Measurements from ENCODE around the gene DMRT3. TPM values are rescaled to one million over a fixed set of nuclear protein-coding genes. Genes with fewer than 3 reads are reported as not detected.

The DMRT3 gene
- total and polyA plus RNA-seq, 2 donors: 0.05 to 0.21 TPM

DNA sequence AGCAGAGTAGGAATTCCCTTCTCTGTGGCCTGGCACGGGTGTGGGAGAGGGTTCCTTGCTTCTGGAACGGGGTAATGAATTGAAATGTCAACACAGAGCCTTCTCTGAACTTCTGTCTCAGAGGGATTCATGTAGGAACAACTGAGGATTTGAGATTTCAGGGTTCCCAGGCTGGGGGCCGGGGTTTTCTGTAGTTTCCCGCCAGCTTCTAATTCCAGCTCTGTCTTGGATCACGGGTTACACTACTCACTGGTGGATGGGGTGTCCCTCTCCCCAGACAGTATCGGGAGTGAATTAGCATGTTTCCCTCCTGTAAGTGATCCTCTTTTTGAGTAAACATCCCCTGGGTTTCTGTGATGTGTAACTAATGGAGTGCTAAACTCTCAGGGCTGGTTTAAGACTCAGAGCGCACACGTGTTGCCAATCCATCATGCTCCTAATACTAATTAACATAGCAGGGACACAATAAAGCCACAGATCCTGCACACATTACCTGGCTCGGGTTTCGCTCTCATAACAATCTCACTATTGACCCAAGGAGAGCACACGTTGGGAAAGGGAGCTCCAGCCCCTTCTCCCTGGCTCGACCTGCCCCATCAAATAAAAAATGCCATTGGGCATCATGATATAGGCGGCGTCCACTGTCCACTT, 55.6 kb downstream of the DMRT3 start:
- H3K36me3 ChIP-seq (ENCODE audit: control insufficient read depth in 2 of 2, insufficient read depth in 2 of 2, low read length in 1 of 2): no peaks in the 10 kb centered on the region
- H3K9me3 ChIP-seq (ENCODE audit: control insufficient read depth in 2 of 2, insufficient read depth in 1 of 2, low read length in 1 of 2): no peaks in the 10 kb centered on the region
- no peak for DNase-seq (ENCODE audit: low read depth in 6 of 9, low spot score in 9 of 9)
- no peak overlapping the region for H3K27ac ChIP-seq (ENCODE audit: low read depth in 1 of 2, low read length in 1 of 2)
- no peaks in the 10 kb centered on the region for H3K27me3 ChIP-seq (ENCODE audit: control insufficient read depth in 2 of 2, insufficient read depth in 1 of 2, low read length in 1 of 2)
- no peak overlapping the region for H3K4me3 ChIP-seq (ENCODE audit: low read length in 2 of 2)
- WGBS: 84% methylated on average over 14 of the region's 14 CpGs
- H3K4me1 ChIP-seq (ENCODE audit: control insufficient read depth in 2 of 2, insufficient read depth in 2 of 2, low read length in 2 of 2): no peaks in the 10 kb centered on the region

DNA sequence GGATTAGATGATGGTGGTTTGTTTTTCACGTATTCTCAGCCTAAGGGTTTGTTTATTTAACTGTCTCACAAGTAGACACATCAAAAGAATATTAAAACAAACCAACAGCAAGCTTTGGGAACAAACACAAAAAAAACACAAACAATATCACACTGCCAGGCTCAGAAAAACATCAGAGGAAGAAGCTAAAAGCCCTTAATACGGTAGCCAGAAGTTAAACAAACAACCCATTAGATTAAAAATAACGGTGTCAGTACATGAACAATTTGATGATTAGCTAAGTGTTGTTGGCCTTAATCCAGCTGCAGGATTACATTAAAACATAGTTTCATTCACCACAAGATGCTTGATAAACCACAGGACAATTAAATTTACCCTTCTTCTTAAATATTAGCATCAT, 57.8 kb downstream of the DMRT3 start:
- no peak for DNase-seq (ENCODE audit: low read depth in 6 of 9, low spot score in 9 of 9)
- Histone ChIP-seq H3K36me3 (ENCODE audit: control insufficient read depth in 2 of 2, insufficient read depth in 2 of 2, low read length in 1 of 2) (no peaks in the 10 kb centered on the region), H3K4me3 (ENCODE audit: low read length in 2 of 2) (no peak overlapping the region), H3K4me1 (ENCODE audit: control insufficient read depth in 2 of 2, insufficient read depth in 2 of 2, low read length in 2 of 2) (no peaks in the 10 kb centered on the region), H3K27me3 (ENCODE audit: control insufficient read depth in 2 of 2, insufficient read depth in 1 of 2, low read length in 1 of 2) (peaks cover 0 to 2% of the 10 kb centered on the region in 2 donors), H3K27ac (ENCODE audit: low read depth in 1 of 2, low read length in 1 of 2) (no peak overlapping the region), H3K9me3 (ENCODE audit: control insufficient read depth in 2 of 2, insufficient read depth in 1 of 2, low read length in 1 of 2) (no peaks in the 10 kb centered on the region)
- 83% methylated on average over 3 of the region's 3 CpGs for WGBS

DNA sequence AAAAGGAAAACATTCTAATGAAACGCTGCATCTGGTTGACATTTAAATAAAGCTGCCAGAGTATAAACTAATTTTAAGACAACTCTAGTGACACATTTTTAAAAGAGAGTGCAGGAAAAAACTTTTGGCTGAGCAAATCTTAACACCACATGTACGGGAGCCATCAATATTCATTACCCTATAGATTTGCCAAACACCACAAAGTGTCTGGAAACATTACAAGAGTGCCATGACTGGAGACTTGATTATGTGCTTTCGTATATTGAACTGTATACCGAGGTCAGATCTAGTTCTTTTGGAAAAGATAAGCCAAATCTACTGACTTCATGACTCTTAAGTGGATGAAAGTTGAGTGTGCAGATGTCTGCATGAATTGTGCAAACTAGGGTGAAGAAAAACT, 63.1 kb downstream of the DMRT3 start:
- no peak for DNase-seq (ENCODE audit: low read depth in 6 of 9, low spot score in 9 of 9)
- H3K27me3 ChIP-seq (ENCODE audit: control insufficient read depth in 2 of 2, insufficient read depth in 1 of 2, low read length in 1 of 2): peaks cover 38 to 47% of the 10 kb centered on the region in 2 donors
- WGBS: 78% methylated on average over 4 of the region's 4 CpGs

More for the DNA sequence above, 63.1 kb downstream of the DMRT3 start:
- H3K4me1 ChIP-seq (ENCODE audit: control insufficient read depth in 2 of 2, insufficient read depth in 2 of 2, low read length in 2 of 2): peaks cover 0 to 3% of the 10 kb centered on the region in 2 donors
- no peak overlapping the region for H3K4me3 ChIP-seq (ENCODE audit: low read length in 2 of 2)
- H3K36me3 ChIP-seq (ENCODE audit: control insufficient read depth in 2 of 2, insufficient read depth in 2 of 2, low read length in 1 of 2): no peaks in the 10 kb centered on the region
- peaks cover 0 to 1% of the 10 kb centered on the region in 2 donors for H3K9me3 ChIP-seq (ENCODE audit: control insufficient read depth in 2 of 2, insufficient read depth in 1 of 2, low read length in 1 of 2)
- no peak overlapping the region for H3K27ac ChIP-seq (ENCODE audit: low read depth in 1 of 2, low read length in 1 of 2)

Other genes with a start within 250 kb of the DMRT3 start
- 0.05 TPM for gene DMRT1, start 135.0 kb upstream of the DMRT3 start, total RNA-seq
- 0.37 TPM for gene DMRT1, start 135.0 kb upstream of the DMRT3 start, polyA plus RNA-seq
- 19.0 TPM for gene DMRT2, start 73.7 kb downstream of the DMRT3 start, total RNA-seq
- gene DMRT2, start 73.7 kb downstream of the DMRT3 start, polyA plus RNA-seq: 35.2 TPM